Measurements from ENCODE around the gene SZRD1.

GRCh38 chr1:16374266-16374665 lies 7.2 kb downstream of the SZRD1 start:
- no peak for TF ChIP-seq CTCF (IDR thresholded peaks at IDR 0.05)
- TF ChIP-seq ELK1 (IDR thresholded peaks at IDR 0.05; ENCODE audit: low read depth, low read length) = no peak
- no peak for TF ChIP-seq BHLHE40 (IDR thresholded peaks at IDR 0.05; ENCODE audit: low read depth, low read length)
- TF ChIP-seq RNF2 (IDR thresholded peaks at IDR 0.05; ENCODE audit: borderline replicate concordance, low read depth) = no peak
